ENCODE measurements around the gene TRIP12.

TRIP12 gene

GRCh38 chr2:229715895-229716507 lies 205.8 kb downstream of the TRIP12 start:
- no peak for DNase-seq (ENCODE audit: low read depth in 2 of 2)

GRCh38 chr2:229714736-229715541 lies 206.9 kb downstream of the TRIP12 start:
- DNase-seq (ENCODE audit: low read depth in 2 of 2), result no peak

- no peak for DNase-seq (ENCODE audit: low read depth in 2 of 2)
These were observed 207.6 kb downstream of the TRIP12 start, which contains the start of gene DNER for GRCh38 chr2:229714080-229714735. TSS of gene DNER (minus strand) at chr2:229714555. CDS start at chr2:229714423, 132 bp downstream.

All from stimulated activated CD8-positive, alpha-beta memory T cell treated with anti-CD3 and anti-CD28 coated beads, Interleukin-15, amount 100 ng/mL, for 4 hours (primary cell).